ENCODE measurements around the gene CCDC126.
"Not testable (repeated sequence)": the region's sequence is repeated elsewhere in the genome, so short reads cannot be mapped to it uniquely, and the experiment has no call there.

CCDC126 gene

GRCh38 chr7:23679898-23680413, 82.8 kb downstream of the CCDC126 start, which contains the start of gene FAM221A:
FAM221A (plus strand) TSS chr7:23680199; CDS start chr7:23680219, 20 bp downstream.
- Histone ChIP-seq H3K27ac (ENCODE audit: low read length) (peak within 1 kb of the TSS; percentile 74), H3K9ac (ENCODE audit: low read length) (peak within 1 kb of the TSS; percentile 93), H3K27me3 (ENCODE audit: control insufficient read depth, insufficient read depth, low read length) (peaks cover 9% of the 10 kb centered on the region), H3K4me1 (ENCODE audit: control insufficient read depth, low read depth, low read length) (no peaks in the 10 kb centered on the region), H3K9me3 (ENCODE audit: control insufficient read depth, low read depth, low read length) (no peaks in the 10 kb centered on the region), H3K36me3 (ENCODE audit: control insufficient read depth, low read depth, low read length) (peaks cover 7% of the 10 kb centered on the region), H3K4me3 (ENCODE audit: low read length) (peak within 1 kb of the TSS; percentile 89)

- no peaks in the 10 kb centered on the region for H3K9me3 ChIP-seq (ENCODE audit: control insufficient read depth, low read depth, low read length)
- H3K27me3 ChIP-seq (ENCODE audit: control insufficient read depth, insufficient read depth, low read length) = peaks cover 9% of the 10 kb centered on the region
- H3K4me3 ChIP-seq (ENCODE audit: low read length) = peak overlapping the region; percentile 89
- peaks cover 11% of the 10 kb centered on the region for H3K36me3 ChIP-seq (ENCODE audit: control insufficient read depth, low read depth, low read length)
- peak overlapping the region; percentile 93 for H3K9ac ChIP-seq (ENCODE audit: low read length)
- no peaks in the 10 kb centered on the region for H3K4me1 ChIP-seq (ENCODE audit: control insufficient read depth, low read depth, low read length)
- peak overlapping the region; percentile 74 for H3K27ac ChIP-seq (ENCODE audit: low read length)
Observed at GRCh38 chr7:23680414-23681405, 83.5 kb downstream of the CCDC126 start.

DNA sequence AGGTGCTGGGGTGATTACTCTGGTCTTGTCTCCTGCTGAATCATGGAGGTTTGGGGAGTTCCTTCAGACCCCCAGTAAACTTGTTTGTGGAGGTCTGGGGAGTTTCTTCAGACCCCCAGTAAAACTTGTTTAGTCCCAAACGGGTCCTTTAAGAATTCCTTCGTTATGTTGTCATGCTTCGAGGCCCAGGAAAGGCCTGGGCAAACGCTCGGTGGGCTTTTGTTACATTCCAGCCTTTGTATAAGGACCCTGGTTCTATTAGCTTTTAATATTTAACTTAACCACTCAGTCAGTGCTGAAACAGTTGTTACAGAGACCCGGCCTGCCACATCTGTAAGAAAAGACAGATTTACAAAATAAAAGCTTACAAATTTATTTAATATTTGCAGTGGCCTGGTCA, 86.9 kb downstream of the CCDC126 start:
- peaks cover 23% of the 10 kb centered on the region for H3K36me3 ChIP-seq (ENCODE audit: control insufficient read depth, low read depth, low read length)
- not testable (repeated sequence) for H3K27me3 ChIP-seq (ENCODE audit: control insufficient read depth, insufficient read depth, low read length); H3K9me3 ChIP-seq (ENCODE audit: control insufficient read depth, low read depth, low read length); H3K27ac ChIP-seq (ENCODE audit: low read length); H3K4me1 ChIP-seq (ENCODE audit: control insufficient read depth, low read depth, low read length); H3K4me3 ChIP-seq (ENCODE audit: low read length); H3K9ac ChIP-seq (ENCODE audit: low read length)

DNA sequence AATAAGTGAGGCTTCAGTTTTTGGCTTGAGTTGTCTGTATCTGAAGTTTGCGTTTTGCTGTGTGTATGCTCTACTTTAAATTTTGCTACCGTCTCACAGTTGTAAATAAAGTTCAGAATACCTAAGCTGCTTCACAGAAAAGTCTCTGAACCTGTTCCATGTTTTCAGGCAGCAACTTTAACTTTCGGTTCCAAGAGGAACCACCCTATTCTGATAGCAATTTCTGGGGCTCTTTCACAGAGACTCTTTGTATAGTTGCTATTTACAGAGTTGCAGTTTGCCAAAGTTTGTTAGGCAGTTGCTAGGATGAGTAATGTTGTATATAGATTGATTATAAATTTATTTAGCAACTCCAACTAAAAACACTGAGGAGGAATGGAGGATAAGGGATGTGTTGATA, 88.5 kb downstream of the CCDC126 start:
- Histone ChIP-seq H3K9ac (ENCODE audit: low read length) (no peak overlapping the region), H3K27me3 (ENCODE audit: control insufficient read depth, insufficient read depth, low read length) (no peaks in the 10 kb centered on the region), H3K9me3 (ENCODE audit: control insufficient read depth, low read depth, low read length) (no peaks in the 10 kb centered on the region), H3K4me3 (ENCODE audit: low read length) (no peak overlapping the region), H3K4me1 (ENCODE audit: control insufficient read depth, low read depth, low read length) (no peaks in the 10 kb centered on the region), H3K36me3 (ENCODE audit: control insufficient read depth, low read depth, low read length) (peaks cover 37% of the 10 kb centered on the region), H3K27ac (ENCODE audit: low read length) (no peak overlapping the region)

DNA sequence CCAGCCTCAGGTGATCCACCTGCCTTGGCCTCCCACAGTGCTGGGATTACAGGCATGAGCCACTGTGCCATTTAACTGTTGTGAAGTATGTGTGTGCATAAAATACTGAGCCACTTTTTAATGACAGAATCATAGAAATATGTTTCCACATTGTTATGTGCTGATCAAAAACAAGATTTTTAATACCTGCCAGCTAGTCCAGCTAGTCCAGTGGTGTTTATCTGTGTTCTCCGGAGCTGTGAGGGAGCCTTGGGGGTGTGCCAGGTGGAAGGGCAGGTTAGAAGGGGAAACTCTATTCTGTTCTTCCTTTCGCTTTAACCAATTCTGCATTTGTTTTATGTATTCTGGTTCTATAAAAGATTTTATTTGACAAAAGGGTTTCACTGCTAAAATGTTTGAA, 89.8 kb downstream of the CCDC126 start:
- Histone ChIP-seq H3K27ac (ENCODE audit: low read length) (no peak overlapping the region), H3K36me3 (ENCODE audit: control insufficient read depth, low read depth, low read length) (peaks cover 49% of the 10 kb centered on the region), H3K4me3 (ENCODE audit: low read length) (no peak overlapping the region), H3K27me3 (ENCODE audit: control insufficient read depth, insufficient read depth, low read length) (no peaks in the 10 kb centered on the region), H3K9me3 (ENCODE audit: control insufficient read depth, low read depth, low read length) (no peaks in the 10 kb centered on the region), H3K4me1 (ENCODE audit: control insufficient read depth, low read depth, low read length) (no peaks in the 10 kb centered on the region), H3K9ac (ENCODE audit: low read length) (no peak overlapping the region)

DNA sequence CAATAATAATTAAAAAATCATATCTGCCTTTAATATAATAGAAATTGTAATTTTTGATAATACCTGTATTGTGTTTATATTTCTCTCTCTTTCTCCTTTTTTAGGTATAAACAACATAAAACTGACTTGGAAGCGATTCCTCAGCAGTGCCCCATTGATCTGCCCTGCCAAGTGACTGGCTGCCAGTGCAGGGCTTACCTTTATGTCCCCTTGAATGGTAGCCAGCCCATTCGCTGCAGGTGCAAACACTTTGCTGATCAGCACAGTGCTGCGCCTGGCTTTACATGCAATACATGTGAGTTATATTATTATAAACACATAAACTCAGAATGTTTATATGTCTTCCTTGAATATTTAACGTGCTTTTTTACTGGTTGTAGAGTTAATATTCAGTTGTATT, 92.0 kb downstream of the CCDC126 start:
- no peaks in the 10 kb centered on the region for H3K4me1 ChIP-seq (ENCODE audit: control insufficient read depth, low read depth, low read length)
- no peak overlapping the region for H3K9ac ChIP-seq (ENCODE audit: low read length)
- no peaks in the 10 kb centered on the region for H3K9me3 ChIP-seq (ENCODE audit: control insufficient read depth, low read depth, low read length)
- H3K27me3 ChIP-seq (ENCODE audit: control insufficient read depth, insufficient read depth, low read length) = no peaks in the 10 kb centered on the region
- H3K36me3 ChIP-seq (ENCODE audit: control insufficient read depth, low read depth, low read length) = peaks cover 56% of the 10 kb centered on the region
- H3K4me3 ChIP-seq (ENCODE audit: low read length) = no peak overlapping the region
- H3K27ac ChIP-seq (ENCODE audit: low read length) = no peak overlapping the region

- Histone ChIP-seq H3K27ac (ENCODE audit: low read length) (no peak overlapping the region), H3K4me3 (ENCODE audit: low read length) (no peak overlapping the region), H3K9ac (ENCODE audit: low read length) (no peak overlapping the region), H3K36me3 (ENCODE audit: control insufficient read depth, low read depth, low read length) (peaks cover 51% of the 10 kb centered on the region), H3K9me3 (ENCODE audit: control insufficient read depth, low read depth, low read length) (no peaks in the 10 kb centered on the region), H3K27me3 (ENCODE audit: control insufficient read depth, insufficient read depth, low read length) (no peaks in the 10 kb centered on the region), H3K4me1 (ENCODE audit: control insufficient read depth, low read depth, low read length) (no peaks in the 10 kb centered on the region)
Observed at GRCh38 chr7:23691320-23691719, 94.1 kb downstream of the CCDC126 start.

GRCh38 chr7:23693224-23693623, 96.0 kb downstream of the CCDC126 start:
- Histone ChIP-seq H3K9ac (ENCODE audit: low read length) (no peak overlapping the region), H3K27ac (ENCODE audit: low read length) (no peak overlapping the region), H3K36me3 (ENCODE audit: control insufficient read depth, low read depth, low read length) (peaks cover 52% of the 10 kb centered on the region), H3K27me3 (ENCODE audit: control insufficient read depth, insufficient read depth, low read length) (no peaks in the 10 kb centered on the region), H3K4me3 (ENCODE audit: low read length) (no peak overlapping the region), H3K4me1 (ENCODE audit: control insufficient read depth, low read depth, low read length) (no peaks in the 10 kb centered on the region), H3K9me3 (ENCODE audit: control insufficient read depth, low read depth, low read length) (no peaks in the 10 kb centered on the region)
